ENCODE measurements around the gene FAM120B.

The FAM120B gene

DNA sequence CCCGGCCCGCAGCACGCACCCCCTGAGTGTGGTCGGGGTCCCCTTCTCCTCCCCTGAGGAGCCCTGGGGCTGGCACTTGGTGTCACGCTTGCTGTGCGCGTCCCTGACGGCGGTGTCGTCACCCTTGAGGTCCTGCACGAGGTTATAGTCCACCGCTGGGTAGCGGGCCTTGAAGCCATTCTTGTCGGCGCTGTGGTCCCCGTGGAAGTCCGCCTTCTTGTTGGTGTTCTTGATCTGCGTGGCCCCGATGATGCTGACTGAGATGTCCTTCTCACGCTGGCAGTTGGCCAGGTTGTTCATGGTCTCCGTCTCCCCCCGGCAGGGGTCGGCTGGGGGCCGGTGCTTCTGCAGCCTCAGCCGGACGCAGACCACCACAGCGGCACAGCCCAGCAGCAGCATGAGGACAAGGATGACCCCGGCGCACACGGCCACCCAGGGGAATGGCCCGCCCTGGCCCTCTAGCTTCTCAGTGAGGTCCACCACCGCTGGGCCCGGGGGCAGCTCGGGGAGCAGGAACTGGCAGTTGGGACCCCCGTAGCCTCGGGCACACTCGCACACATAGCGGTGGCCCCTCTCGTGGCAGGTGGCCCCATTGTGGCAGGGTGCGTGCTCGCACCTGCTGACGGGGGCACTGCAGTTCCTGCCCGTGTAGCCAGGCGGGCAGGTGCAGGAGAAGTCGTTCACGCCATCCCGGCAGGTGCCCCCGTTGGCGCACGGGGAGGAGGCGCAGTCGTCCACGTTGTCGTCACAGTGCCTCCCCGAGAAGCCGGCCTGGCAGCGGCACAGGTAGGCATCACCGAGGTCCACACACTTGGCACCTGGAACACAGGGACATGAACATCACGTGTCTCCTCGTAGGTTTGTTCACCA is 23.1 kb upstream of the FAM120B start:
- Histone ChIP-seq H3K4me1 (ENCODE audit: control insufficient read depth, insufficient read depth, low read length) (peaks cover 10% of the 10 kb centered on the region), H3K36me3 (ENCODE audit: insufficient read depth, low read length) (no peaks in the 10 kb centered on the region), H3K4me3 (ENCODE audit: low read length) (no peak overlapping the region), H3K27me3 (ENCODE audit: control insufficient read depth, insufficient read depth, low read length) (peaks cover 15% of the 10 kb centered on the region), H3K9me3 (replicated peaks; ENCODE audit: low read length) (no peaks in the 10 kb centered on the region), H3K4me2 (ENCODE audit: low read length) (no peak overlapping the region), H3K9ac (ENCODE audit: low read depth, low read length) (no peak overlapping the region)

DNA sequence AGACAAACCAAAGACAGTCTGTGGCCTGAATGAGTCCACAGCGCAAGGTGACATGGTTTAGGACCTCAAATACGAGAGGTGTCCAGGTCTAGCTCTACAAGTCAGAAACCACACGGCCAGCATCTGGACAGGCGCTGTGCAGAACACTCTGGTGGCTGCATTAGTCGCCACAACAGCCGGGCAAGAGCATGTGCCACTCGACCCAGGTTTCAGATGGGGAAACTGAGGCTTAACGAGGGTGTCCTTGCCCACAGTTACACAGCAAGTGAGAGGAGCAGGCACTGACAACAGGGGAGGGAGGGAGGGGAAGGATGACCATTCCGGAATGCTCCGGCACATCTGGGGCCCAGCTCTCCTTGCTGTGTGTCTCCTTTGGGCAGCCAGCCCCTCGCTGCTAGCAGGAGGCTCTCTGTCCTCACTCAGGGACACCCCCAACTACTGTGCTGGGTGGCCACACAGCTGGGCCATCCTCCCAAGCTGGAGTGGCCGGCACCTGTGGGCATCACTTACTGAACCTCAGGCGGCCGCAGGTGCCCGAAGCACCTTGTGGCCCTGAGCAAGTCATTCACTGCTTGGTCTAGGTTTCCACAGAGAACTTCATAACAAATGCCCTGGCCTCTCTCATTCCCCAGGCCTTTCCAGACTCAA is 22.3 kb upstream of the FAM120B start:
- Histone ChIP-seq H3K4me1 (ENCODE audit: control insufficient read depth, insufficient read depth, low read length) (peaks cover 13% of the 10 kb centered on the region), H3K36me3 (ENCODE audit: insufficient read depth, low read length) (no peaks in the 10 kb centered on the region), H3K9ac (ENCODE audit: low read depth, low read length) (no peak overlapping the region), H3K27me3 (ENCODE audit: control insufficient read depth, insufficient read depth, low read length) (peaks cover 23% of the 10 kb centered on the region), H3K4me2 (ENCODE audit: low read length) (no peak overlapping the region), H3K9me3 (replicated peaks; ENCODE audit: low read length) (no peaks in the 10 kb centered on the region), H3K4me3 (ENCODE audit: low read length) (no peak overlapping the region)

DNA sequence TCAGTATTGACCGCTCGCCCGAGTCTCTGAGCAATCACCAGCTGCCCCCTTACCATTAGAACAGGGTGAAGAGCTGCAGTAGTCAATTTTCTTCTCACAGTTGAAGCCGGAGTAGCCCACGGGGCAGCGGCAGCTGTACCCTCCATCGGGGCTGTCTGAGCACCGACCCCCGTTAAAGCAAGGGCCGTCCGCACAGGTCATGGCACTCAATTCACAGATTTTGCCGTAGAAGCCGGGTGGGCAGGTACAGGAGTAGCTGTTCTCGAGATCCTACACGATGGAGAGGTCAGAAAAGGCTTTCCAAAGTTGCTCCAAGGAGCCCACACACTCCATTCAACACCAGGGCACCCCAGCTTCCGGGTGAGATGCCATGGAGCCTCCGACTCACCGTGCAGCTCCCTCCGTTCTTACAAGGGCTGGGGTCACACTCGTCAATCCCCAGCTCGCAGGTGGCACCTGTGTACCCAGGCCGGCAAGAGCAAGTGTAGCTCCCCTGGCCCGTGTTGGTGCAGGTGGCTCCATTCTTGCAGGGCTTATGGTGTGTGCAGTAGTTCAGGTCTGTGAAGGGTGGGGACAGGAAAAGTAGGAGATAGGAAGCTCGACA is 21.6 kb upstream of the FAM120B start:
- no peaks in the 10 kb centered on the region for H3K9me3 ChIP-seq (replicated peaks; ENCODE audit: low read length)
- H3K36me3 ChIP-seq (ENCODE audit: insufficient read depth, low read length): no peaks in the 10 kb centered on the region
- no peak overlapping the region for H3K4me2 ChIP-seq (ENCODE audit: low read length)
- no peak overlapping the region for H3K4me3 ChIP-seq (ENCODE audit: low read length)
- peaks cover 17% of the 10 kb centered on the region for H3K4me1 ChIP-seq (ENCODE audit: control insufficient read depth, insufficient read depth, low read length)
- no peak overlapping the region for H3K9ac ChIP-seq (ENCODE audit: low read depth, low read length)
- H3K27me3 ChIP-seq (ENCODE audit: control insufficient read depth, insufficient read depth, low read length): peaks cover 27% of the 10 kb centered on the region

DNA sequence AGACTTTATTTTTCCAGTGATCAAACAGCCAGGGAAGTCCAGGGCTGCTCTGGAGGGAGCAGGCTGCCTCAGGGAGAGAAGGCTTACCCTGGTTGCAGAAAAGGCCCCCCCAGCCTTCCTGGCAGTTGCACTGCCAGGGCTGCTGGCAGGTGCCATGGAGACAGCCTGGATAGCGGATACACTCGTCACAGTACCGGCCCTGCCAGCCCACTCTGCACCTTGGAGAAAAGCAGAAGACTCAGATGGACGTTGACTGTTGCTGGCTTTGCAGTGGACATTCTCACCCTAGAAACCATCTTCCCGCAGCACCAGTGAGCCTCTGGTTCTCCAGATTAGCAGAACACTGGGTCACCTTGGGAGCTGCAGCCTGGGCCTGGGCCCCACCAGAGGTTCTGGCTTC is 21.1 kb upstream of the FAM120B start:
- H3K9ac ChIP-seq (ENCODE audit: low read depth, low read length): no peak overlapping the region
- no peaks in the 10 kb centered on the region for H3K36me3 ChIP-seq (ENCODE audit: insufficient read depth, low read length)
- peaks cover 27% of the 10 kb centered on the region for H3K27me3 ChIP-seq (ENCODE audit: control insufficient read depth, insufficient read depth, low read length)
- no peak overlapping the region for H3K4me3 ChIP-seq (ENCODE audit: low read length)
- H3K9me3 ChIP-seq (replicated peaks; ENCODE audit: low read length): no peaks in the 10 kb centered on the region
- peaks cover 13% of the 10 kb centered on the region for H3K4me1 ChIP-seq (ENCODE audit: control insufficient read depth, insufficient read depth, low read length)
- no peak overlapping the region for H3K4me2 ChIP-seq (ENCODE audit: low read length)

DNA sequence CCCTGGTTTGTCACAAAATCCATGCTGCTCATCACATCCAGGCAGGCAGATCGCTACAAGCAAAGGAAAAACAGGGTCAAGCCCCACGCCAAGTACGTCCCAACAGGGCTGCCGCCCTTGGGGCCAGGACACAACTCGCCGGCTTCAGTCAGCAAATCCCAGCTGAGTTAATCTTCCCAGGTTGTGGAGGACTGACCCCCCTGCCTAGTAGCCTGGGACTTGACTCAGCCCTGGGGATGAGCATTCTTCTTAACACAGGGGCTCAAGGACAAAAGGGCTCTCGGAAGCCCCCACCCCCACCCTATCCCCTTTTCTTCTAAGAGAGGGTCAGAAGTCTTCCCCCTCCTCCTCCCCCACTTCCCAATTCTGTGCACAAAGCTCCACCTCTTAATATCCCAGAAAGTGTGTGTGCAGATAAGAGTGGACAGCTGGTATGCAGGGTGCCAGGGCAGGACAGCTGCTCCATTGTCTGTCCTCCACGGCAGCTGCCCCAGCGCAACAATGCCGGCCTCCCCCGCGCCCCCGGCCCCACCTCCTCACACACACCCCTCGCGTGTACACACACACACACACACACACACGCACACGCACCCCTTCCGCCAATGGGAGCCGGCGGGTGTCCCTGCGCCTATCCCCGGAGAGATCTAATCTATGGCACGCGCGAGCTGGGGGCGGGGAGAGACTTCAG is 20.2 kb upstream of the FAM120B start:
- H3K4me3 ChIP-seq (ENCODE audit: low read length): peak overlapping the region; percentile 26
- peaks cover 12% of the 10 kb centered on the region for H3K4me1 ChIP-seq (ENCODE audit: control insufficient read depth, insufficient read depth, low read length)
- no peak overlapping the region for H3K9ac ChIP-seq (ENCODE audit: low read depth, low read length)
- H3K27me3 ChIP-seq (ENCODE audit: control insufficient read depth, insufficient read depth, low read length): peaks cover 30% of the 10 kb centered on the region
- H3K9me3 ChIP-seq (replicated peaks; ENCODE audit: low read length): no peaks in the 10 kb centered on the region
- H3K4me2 ChIP-seq (ENCODE audit: low read length): peak overlapping the region; percentile 59
- no peaks in the 10 kb centered on the region for H3K36me3 ChIP-seq (ENCODE audit: insufficient read depth, low read length)

DNA sequence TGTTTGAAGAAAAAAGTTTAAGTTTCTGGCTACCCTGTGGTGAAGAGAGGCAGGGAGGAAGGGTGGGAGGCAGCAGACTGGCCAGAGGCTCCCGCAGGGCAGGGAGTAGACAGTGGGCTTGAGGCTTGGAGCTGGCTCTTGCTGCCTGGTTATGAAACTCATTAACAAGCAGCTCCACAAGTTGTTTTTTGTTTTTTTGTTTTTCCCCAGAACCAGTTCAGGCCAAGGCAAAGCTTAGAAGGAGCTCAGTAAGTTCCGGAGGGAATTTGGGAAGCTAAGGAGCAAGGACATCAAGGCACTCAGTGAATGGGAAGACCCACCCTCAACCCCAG is 19.7 kb upstream of the FAM120B start:
- no peak overlapping the region for H3K9ac ChIP-seq (ENCODE audit: low read depth, low read length)
- peak overlapping the region; percentile 26 for H3K4me3 ChIP-seq (ENCODE audit: low read length)
- H3K4me1 ChIP-seq (ENCODE audit: control insufficient read depth, insufficient read depth, low read length): peaks cover 17% of the 10 kb centered on the region
- no peaks in the 10 kb centered on the region for H3K36me3 ChIP-seq (ENCODE audit: insufficient read depth, low read length)
- peaks cover 35% of the 10 kb centered on the region for H3K27me3 ChIP-seq (ENCODE audit: control insufficient read depth, insufficient read depth, low read length)
- peak overlapping the region; percentile 59 for H3K4me2 ChIP-seq (ENCODE audit: low read length)
- no peaks in the 10 kb centered on the region for H3K9me3 ChIP-seq (replicated peaks; ENCODE audit: low read length)

DNA sequence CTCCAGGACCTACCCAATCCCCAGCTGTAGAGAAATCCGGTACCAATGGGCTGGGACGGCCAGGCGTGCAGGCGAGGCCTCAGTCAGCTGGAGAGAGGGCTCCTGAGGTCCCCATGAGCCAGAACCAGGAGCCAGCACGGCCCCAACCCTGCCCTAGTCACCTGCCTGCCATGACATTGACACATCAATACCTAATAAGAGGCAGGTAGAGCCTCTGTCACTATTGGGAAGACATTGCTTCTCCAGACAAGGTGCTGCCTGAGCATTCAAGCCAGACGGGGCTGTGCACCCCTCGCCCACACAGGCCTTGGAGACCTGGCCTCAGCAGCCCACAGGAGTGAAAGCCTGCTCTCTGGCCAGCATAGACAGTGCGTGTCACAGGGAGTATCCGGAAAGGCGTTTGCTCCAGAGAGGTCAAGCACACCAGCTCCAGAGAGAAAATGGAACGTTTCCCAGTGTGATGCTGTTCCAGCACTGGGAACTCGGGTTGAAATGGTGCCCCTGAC is 19.1 kb upstream of the FAM120B start:
- Histone ChIP-seq H3K36me3 (ENCODE audit: insufficient read depth, low read length) (no peaks in the 10 kb centered on the region), H3K4me1 (ENCODE audit: control insufficient read depth, insufficient read depth, low read length) (peaks cover 17% of the 10 kb centered on the region), H3K27me3 (ENCODE audit: control insufficient read depth, insufficient read depth, low read length) (peaks cover 40% of the 10 kb centered on the region), H3K9me3 (replicated peaks; ENCODE audit: low read length) (no peaks in the 10 kb centered on the region), H3K4me3 (ENCODE audit: low read length) (no peak overlapping the region), H3K9ac (ENCODE audit: low read depth, low read length) (no peak overlapping the region), H3K4me2 (ENCODE audit: low read length) (no peak overlapping the region)

DNA sequence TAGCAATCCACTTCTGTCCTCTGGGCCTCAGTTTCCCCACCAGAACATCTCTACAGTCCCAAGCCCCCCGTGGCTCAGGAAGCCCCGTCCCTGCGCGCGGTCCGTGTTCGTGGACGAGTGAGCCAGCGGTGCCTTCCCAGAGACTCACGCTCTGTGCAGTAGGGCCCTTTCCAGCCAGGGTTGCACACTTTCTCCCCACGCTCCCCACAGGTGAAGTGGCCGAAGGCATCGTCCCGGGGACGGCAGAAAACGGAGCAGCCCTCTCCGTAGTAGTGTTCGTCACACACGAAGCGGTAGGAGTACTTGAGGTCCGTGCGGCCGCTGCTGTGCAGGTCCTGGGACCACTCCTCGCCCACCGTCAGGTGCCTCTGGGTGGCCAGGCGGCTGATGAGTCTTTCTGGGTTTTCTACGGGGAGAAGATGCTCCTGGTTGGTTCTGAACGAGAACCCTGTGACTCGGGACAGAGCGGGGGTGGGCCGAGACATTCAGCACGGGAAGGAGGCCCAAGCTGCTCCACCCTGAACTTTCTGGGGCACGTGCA is 18.4 kb upstream of the FAM120B start:
- peaks cover 47% of the 10 kb centered on the region for H3K27me3 ChIP-seq (ENCODE audit: control insufficient read depth, insufficient read depth, low read length)
- no peak overlapping the region for H3K4me2 ChIP-seq (ENCODE audit: low read length)
- H3K9ac ChIP-seq (ENCODE audit: low read depth, low read length): no peak overlapping the region
- peaks cover 17% of the 10 kb centered on the region for H3K4me1 ChIP-seq (ENCODE audit: control insufficient read depth, insufficient read depth, low read length)
- no peak overlapping the region for H3K4me3 ChIP-seq (ENCODE audit: low read length)
- no peaks in the 10 kb centered on the region for H3K36me3 ChIP-seq (ENCODE audit: insufficient read depth, low read length)
- H3K9me3 ChIP-seq (replicated peaks; ENCODE audit: low read length): no peaks in the 10 kb centered on the region

DNA sequence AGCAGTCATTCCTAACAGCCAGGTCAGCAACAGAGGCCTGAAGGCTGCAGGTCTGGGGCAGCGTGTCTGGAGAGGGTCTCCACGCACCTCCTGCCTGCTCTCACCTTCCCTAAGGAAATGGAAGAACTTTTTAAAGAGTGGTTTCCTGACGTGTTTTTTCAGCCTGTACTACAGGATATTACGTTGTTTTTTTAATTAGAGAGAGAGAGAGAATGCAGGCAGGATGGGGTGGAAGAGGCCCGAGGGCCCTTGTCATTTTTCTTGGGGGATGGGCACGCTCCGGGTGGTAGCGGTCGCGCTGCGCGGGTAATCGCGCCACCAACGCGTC is 17.7 kb upstream of the FAM120B start:
- Histone ChIP-seq H3K9me3 (replicated peaks; ENCODE audit: low read length) (no peaks in the 10 kb centered on the region), H3K4me1 (ENCODE audit: control insufficient read depth, insufficient read depth, low read length) (peaks cover 17% of the 10 kb centered on the region), H3K4me2 (ENCODE audit: low read length) (peak overlapping the region; percentile 85), H3K27me3 (ENCODE audit: control insufficient read depth, insufficient read depth, low read length) (peaks cover 54% of the 10 kb centered on the region), H3K36me3 (ENCODE audit: insufficient read depth, low read length) (no peaks in the 10 kb centered on the region), H3K4me3 (ENCODE audit: low read length) (peak overlapping the region; percentile 90), H3K9ac (ENCODE audit: low read depth, low read length) (no peak overlapping the region)

DNA sequence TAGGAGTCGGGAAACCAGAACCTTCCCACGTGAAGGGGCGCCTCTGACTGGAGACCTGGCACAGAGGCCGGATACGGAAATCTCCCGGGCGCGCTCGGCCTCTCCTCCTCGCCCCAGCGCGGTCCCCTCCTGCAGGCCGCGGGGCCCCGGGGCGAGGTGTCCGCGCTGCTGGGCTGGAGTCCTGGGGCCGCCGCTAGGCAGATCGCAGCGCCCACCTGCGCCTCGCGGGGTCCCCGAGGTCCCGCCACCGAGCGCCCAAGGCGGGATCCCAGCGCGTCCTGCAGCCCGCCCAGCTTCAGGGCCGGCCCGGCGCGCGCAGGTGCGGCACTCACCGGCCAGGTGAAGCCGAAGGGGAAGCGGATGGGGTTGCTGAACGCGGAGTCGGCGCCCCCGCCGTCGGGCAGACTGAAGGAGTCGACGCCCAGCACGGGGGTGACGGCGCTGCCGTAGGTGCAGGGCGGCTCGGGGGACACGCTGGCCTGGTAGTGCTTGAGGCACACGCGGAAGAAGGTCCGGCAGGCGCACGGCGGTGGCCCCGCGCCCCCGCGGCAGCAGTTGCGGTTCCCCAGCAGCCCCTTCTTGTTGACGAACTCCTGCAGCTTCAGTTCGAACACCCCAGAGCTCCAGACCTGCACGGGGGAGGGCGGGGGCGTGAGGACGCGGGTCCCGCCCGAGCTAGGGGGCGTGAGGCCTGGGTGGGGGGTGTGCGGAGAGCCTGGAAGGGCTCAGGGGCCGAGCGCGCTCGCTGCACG is 17.2 kb upstream of the FAM120B start:
- H3K9ac ChIP-seq (ENCODE audit: low read depth, low read length): no peak overlapping the region

More for the DNA sequence above, 17.2 kb upstream of the FAM120B start:
- Histone ChIP-seq H3K9me3 (replicated peaks; ENCODE audit: low read length) (no peaks in the 10 kb centered on the region), H3K4me1 (ENCODE audit: control insufficient read depth, insufficient read depth, low read length) (peaks cover 17% of the 10 kb centered on the region), H3K36me3 (ENCODE audit: insufficient read depth, low read length) (no peaks in the 10 kb centered on the region), H3K27me3 (ENCODE audit: control insufficient read depth, insufficient read depth, low read length) (peaks cover 59% of the 10 kb centered on the region), H3K4me3 (ENCODE audit: low read length) (peak overlapping the region; percentile 90), H3K4me2 (ENCODE audit: low read length) (peak overlapping the region; percentile 85)
